Measurements from ENCODE around the gene HOMER3. TPM values are rescaled to one million over a fixed set of nuclear protein-coding genes. Genes with fewer than 3 reads are reported as not detected.

HOMER3 gene
- total RNA-seq, 2 donors from 2014 or later = 27.5 to 29.0 TPM

- Histone ChIP-seq H3K36me3 (replicated peaks in 1 of 2; ENCODE audit: insufficient read depth in 1 of 2, low read depth in 2 of 2) (peaks cover 3 to 23% of the 10 kb centered on the region in 2 donors), H3K27me3 (no peaks in the 10 kb centered on the region), H3K4me3 (no peak overlapping the region), H3K4me1 (peaks cover 2% of the 10 kb centered on the region), H3K9me3 (no peaks in the 10 kb centered on the region), H3K27ac (no peak overlapping the region)
- intact Hi-C loops (cut with DNase I) = no loop called here
- WGBS, 2 donors = 89 to 93% methylated on average over 7 of the region's 7 CpGs
- ATAC-seq (no peak), DNase-seq (no peak)
- TF ChIP-seq POLR2A (IDR thresholded peaks at IDR 0.05) (no peak), CTCF (IDR thresholded peaks at IDR 0.05) (no peak)
Measured at GRCh38 chr19:18901491-18901890, 39.5 kb downstream of the HOMER3 start.

- no peak overlapping the region for H3K4me3 ChIP-seq
- intact Hi-C loops (cut with DNase I) = no loop called here
- ATAC-seq (no peak), DNase-seq (no peak)
- TF ChIP-seq POLR2A (IDR thresholded peaks at IDR 0.05) = no peak
- TF ChIP-seq CTCF (IDR thresholded peaks at IDR 0.05) = no peak
- no peaks in the 10 kb centered on the region for H3K9me3 ChIP-seq
- peaks cover 5% of the 10 kb centered on the region for H3K4me1 ChIP-seq
- no peak overlapping the region for H3K27ac ChIP-seq
- WGBS, 2 donors = 90 to 97% methylated on average over 5 to 16 of the region's 17 CpGs
- no peaks in the 10 kb centered on the region for H3K27me3 ChIP-seq
- H3K36me3 ChIP-seq (replicated peaks in 1 of 2; ENCODE audit: insufficient read depth in 1 of 2, low read depth in 2 of 2) = peaks cover 3 to 18% of the 10 kb centered on the region in 2 donors
Measured at GRCh38 chr19:18900700-18901481, 40.1 kb downstream of the HOMER3 start.

GRCh38 chr19:18899624-18900560 lies 41.1 kb downstream of the HOMER3 start:
- no peaks in the 10 kb centered on the region for H3K9me3 ChIP-seq
- WGBS, 2 donors = 85 to 93% methylated on average over 3 to 20 of the region's 20 CpGs
- H3K4me3 ChIP-seq = no peak overlapping the region
- H3K36me3 ChIP-seq (replicated peaks in 1 of 2; ENCODE audit: insufficient read depth in 1 of 2, low read depth in 2 of 2) = peaks cover 3 to 14% of the 10 kb centered on the region in 2 donors
- ATAC-seq (no peak), DNase-seq (no peak)
- intact Hi-C loops (cut with DNase I) = no loop called here
- no peak overlapping the region for H3K27ac ChIP-seq
- H3K27me3 ChIP-seq = no peaks in the 10 kb centered on the region
- peaks cover 14% of the 10 kb centered on the region for H3K4me1 ChIP-seq
- TF ChIP-seq POLR2A (IDR thresholded peaks at IDR 0.05) (no peak), CTCF (IDR thresholded peaks at IDR 0.05) (no peak)

- ATAC-seq (no peak), DNase-seq (no peak)
- intact Hi-C loops (cut with DNase I) = no loop called here
- H3K36me3 ChIP-seq (replicated peaks in 1 of 2; ENCODE audit: insufficient read depth in 1 of 2, low read depth in 2 of 2) = peaks cover 3 to 12% of the 10 kb centered on the region in 2 donors
- peaks cover 15% of the 10 kb centered on the region for H3K4me1 ChIP-seq
- H3K9me3 ChIP-seq = no peaks in the 10 kb centered on the region
- peaks cover 0 to 6% of the 10 kb centered on the region in 2 donors for H3K27me3 ChIP-seq
- no peak overlapping the region for H3K4me3 ChIP-seq
- H3K27ac ChIP-seq = no peak overlapping the region
- WGBS, 2 donors = 72 to 73% methylated on average over 5 to 18 of the region's 18 CpGs
- TF ChIP-seq POLR2A (IDR thresholded peaks at IDR 0.05) (no peak), CTCF (IDR thresholded peaks at IDR 0.05) (no peak)
Measured at GRCh38 chr19:18898607-18899408, 42.2 kb downstream of the HOMER3 start.
